ENCODE data around the gene NOS1AP. TPM values are rescaled to one million over a fixed set of nuclear protein-coding genes. Genes with fewer than 3 reads are reported as not detected.
A peak's percentile ranks its signal among the peaks of the same experiment; 100 is the strongest.
"Not testable (repeated sequence)": the region's sequence is repeated elsewhere in the genome, so short reads cannot be mapped to it uniquely, and the experiment has no call there.

The NOS1AP gene
- total RNA-seq, 1 donor from 2014 or later: 0.99 TPM

DNA sequence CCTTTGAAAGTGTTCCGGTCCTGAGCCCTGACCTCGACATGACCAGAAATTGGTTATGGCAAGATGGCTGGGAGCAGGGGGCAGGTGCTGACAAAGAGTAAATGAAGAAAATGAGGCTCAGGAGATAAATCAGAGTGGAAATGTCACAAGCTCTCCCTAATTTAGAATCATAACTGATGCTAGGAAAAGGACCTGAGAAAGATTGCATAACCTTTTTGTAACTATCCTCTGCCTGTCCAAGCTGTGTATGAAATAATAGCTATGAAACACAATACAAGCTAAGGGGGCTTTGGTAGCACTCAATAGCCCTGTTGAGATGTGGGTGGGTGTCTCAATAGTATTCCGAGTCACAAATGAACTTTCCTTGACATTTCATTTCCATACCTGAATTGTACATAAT is 12.9 kb upstream of the NOS1AP start:
- no peak for DNase-seq (ENCODE audit: low read depth)

DNA sequence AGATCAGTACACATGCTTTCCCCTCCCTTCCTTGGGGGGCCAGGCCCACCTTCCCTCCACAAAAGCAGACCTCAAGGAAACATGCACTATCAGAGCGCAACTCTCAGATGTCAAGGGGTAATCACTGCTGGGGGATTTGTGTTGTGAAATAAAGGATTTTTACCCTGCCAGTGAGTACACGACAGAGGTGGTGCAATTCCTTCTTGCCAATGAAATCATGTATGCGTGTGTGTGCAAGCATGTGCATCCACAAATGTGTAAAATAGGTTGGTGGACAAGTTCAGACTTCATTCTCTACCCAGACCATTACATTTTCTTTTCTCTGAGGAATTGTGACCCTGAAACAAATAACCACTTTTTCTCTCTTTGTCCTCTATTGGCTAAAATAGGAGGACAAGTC is 9.8 kb upstream of the NOS1AP start:
- no peak for DNase-seq (ENCODE audit: low read depth)

- DNase-seq (ENCODE audit: low read depth): no peak
Observed at GRCh38 chr1:162060314-162060713, 9.2 kb upstream of the NOS1AP start.

DNA sequence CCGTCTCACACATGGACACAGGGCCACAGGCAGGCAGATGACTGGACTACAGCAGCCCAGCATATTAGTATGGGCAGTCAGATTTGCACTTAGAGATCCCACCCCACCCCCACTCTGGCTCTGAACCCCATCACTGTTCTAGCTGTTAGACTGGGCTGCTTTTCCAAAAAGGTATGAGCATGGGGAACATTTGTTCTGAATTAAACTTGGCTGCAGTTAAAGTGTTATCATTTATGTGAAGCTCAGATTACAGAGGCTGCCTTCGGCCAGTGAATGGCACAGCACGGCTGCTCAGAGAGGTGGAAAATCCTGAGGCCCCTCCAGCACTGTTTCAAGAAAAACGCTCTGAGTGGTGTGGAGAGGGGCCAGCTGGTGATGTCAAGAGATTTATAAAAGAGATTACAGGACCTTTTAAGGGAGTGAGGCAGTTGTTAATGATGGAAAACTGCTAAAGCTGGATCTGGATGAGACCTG is 6.9 kb upstream of the NOS1AP start:
- DNase-seq (ENCODE audit: low read depth): no peak

DNA sequence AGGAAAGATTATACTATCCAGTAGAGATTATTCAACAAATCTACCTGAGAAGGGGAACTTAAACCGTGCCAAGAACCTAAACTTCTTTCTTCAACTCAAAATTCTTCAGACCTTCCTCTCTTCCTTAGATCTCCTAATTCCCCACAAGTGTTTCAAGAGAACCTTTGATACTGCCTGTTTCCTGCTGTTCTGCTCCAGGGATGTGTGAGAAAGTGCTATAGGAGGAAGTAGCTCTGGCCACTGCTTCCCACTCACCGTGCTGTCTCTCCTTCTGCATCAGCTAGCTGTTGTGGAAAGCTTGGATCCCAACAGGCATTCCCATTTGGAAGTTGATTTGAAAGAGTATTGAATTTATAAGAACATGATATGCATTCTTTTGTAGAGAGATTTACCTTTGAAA is 4.5 kb upstream of the NOS1AP start:
- no peak for DNase-seq (ENCODE audit: low read depth)

- not testable (repeated sequence) for DNase-seq (ENCODE audit: low read depth)
Observed at GRCh38 chr1:162066836-162067235, 2.7 kb upstream of the NOS1AP start.

GRCh38 chr1:162067466-162067865 is 2.0 kb upstream of the NOS1AP start:
- DNase-seq (ENCODE audit: low read depth): no peak

DNA sequence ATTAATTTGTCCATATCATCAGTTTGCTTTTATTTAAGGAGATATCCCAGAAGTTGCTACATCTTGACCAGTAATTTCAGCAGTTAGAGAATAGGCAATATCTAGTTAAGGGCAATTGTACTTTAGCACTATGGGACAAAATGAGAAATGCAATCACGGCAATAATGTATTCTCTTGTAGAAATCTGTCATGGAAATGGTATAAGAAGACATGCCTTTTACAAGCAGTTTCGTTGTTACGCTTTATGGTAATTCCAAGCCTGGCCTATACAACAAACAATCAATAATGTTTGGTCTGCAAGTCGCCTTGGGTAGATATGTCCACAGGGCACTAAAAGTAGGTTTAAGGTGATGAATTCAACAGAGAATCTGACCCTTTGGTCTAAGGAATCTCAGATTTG is 1.2 kb upstream of the NOS1AP start:
- DNase-seq (ENCODE audit: low read depth): no peak

DNA sequence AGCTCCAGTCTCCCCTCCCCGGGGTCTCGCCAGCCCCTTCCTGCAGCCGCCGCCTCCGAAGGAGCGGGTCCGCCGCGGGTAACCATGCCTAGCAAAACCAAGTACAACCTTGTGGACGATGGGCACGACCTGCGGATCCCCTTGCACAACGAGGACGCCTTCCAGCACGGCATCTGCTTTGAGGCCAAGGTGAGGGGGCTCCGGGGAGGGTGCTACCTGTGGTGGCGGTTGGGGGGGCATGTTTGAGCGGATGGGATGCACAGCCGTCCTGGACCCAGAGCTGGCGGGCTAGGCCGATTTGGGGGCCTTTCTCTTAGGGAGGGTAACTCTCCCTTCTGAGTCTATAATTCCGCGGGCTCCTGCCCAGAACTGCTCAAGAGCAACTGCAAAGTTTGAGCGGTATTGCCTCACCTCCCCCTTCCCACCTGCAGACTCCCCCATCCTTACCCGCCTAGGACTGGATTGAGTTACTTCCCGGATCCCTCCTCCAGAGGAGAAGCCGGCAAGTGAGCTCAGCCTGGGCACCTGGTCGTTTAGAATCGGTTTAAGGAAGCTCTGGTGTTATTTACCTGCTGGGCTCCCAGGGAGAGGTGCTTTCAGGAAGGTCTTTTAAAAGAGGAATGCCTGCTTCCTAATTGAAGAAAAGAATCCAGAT is 730 bp downstream of the NOS1AP start:
- no peak for DNase-seq (ENCODE audit: low read depth)

GRCh38 chr1:162070825-162071224 is 1.3 kb downstream of the NOS1AP start:
- DNase-seq (ENCODE audit: low read depth): no peak

GRCh38 chr1:162072740-162073139 is 3.2 kb downstream of the NOS1AP start:
- DNase-seq (ENCODE audit: low read depth): no peak

DNA sequence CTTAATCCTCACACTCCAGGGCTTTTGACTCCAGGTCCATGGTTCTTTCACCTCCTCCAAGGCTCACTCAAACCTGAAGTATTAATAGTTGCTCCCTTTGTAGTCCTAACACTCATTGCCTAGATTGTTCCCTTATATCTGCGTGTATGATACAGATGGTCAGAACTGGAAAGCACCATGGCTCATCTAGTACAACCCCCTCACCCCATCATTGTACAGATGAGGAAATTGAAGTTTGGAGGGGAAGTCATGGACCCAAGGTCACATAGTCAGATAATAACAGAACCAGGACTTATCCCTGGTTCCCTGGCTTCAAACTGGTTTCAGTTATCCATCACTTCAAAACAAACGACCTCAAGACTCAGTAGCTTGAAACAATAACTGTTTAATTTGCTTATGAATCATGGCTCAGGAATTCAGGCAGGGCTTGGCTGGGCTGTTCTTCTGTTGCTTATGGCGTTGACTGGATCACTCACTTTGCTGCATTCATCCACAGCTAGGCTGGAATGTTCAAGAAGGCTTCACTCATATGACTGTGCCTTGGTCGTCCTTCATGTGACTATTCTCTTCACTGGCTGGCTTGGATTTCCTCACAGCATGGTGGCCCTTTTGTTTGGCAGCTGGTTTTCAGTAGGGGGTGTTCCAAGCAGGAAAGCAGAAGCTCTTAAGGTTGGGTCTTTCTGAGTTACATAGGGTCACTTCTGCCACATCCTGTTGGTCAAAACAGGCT is 5.0 kb downstream of the NOS1AP start:
- peak; percentile 54 for DNase-seq (ENCODE audit: low read depth)

- DNase-seq (ENCODE audit: low read depth): no peak
Observed at GRCh38 chr1:162075862-162076261, 6.4 kb downstream of the NOS1AP start.

GRCh38 chr1:162077648-162078299 is 8.3 kb downstream of the NOS1AP start:
- DNase-seq (ENCODE audit: low read depth): no peak

- DNase-seq (ENCODE audit: low read depth): no peak
Observed at GRCh38 chr1:162079030-162079429, 9.5 kb downstream of the NOS1AP start.

- no peak for DNase-seq (ENCODE audit: low read depth)
Observed at GRCh38 chr1:162080472-162081015, 11.1 kb downstream of the NOS1AP start.

GRCh38 chr1:162081316-162081715 is 11.8 kb downstream of the NOS1AP start:
- peak; percentile 97 for DNase-seq (ENCODE audit: low read depth)

DNA sequence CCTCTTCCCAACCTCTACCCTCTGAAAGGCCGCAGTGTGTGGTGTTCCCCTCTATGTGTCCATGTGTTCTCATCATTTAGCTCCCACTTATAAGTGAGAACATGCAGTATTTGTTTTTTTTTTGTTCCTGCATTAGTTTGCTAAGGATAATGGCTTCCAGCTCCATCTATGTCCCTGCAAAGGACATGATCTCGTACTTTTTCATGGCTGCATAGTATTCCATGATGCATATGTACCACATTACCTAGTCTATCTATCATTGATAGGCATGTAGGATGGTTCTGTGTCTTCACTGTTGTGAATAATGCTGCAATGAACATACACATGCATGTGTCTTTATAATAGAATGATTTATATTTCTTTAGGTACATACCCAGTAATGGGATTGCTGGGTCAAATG is 12.6 kb downstream of the NOS1AP start:
- DNase-seq (ENCODE audit: low read depth): not testable (repeated sequence)

DNA sequence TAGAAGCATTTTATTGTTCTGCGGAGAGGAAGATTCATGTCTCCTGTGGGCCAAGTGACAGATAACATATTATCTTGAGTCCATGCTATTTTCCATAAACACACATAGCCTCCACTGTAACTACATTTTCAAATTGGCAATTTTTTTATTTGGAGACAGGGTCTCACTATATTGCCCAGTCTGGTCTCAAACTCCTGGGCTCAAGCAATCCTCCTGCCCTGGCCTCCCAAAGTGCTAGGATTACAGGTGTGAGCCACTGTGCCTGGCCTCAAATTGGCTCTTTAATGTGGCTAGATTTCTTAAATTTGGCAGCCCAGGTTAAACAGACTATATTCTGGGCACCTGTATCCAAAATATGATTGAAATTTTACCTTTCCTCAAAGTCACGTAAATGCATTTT is 13.8 kb downstream of the NOS1AP start:
- no peak for DNase-seq (ENCODE audit: low read depth)

- no peak for DNase-seq (ENCODE audit: low read depth)
Observed at GRCh38 chr1:162085991-162086390, 16.5 kb downstream of the NOS1AP start.

DNA sequence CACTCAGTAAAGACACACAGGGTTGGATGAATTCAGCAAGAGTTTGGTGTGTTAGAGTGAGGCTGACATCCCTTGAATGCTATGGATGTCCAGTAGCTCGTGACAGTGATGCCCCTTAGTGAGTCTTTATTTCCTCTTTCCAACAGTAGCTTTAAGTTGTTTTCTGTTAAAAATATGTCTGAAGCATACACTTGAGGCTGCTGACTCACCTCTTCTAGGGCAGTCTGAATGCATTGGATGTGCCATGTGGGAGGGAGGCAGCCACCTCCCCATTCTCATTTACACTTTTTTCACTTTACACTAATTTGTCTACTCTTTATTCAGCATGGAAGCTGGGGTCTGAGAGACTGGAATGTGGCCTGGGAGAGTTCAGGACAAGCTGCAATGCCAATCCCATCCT is 17.6 kb downstream of the NOS1AP start:
- DNase-seq (ENCODE audit: low read depth): peak; percentile 49

DNA sequence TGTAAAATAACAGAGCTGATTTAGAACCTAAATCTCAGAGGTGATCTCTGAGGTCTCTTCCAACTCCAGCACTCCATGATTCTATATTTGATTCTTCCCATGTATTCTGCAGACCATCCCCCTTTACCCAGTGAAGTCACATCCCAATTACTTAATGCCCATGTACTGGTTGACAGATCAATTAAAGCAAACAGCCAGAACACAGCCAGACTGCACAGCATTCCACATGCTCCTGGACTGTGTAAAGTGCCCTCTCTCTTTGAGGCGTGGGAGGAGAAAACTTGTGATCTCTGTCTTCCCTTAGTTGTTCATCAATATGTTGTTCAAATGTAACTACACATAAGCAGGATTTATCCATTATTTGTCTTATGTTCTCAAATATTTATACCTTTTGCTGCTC is 18.1 kb downstream of the NOS1AP start:
- DNase-seq (ENCODE audit: low read depth): peak; percentile 45

Measured in renal cortical epithelial cell (primary cell).